B cell (primary cell): ENCODE results near the gene NR4A1.

Experiments
- CTCF ChIP-seq: fragments of 200-600 bp; IDR thresholded peaks from one replicate; pipeline ENCODE4 v1.8.0; 2022; ENCODE audit warnings: antibody characterized with exemption, mild to moderate bottlenecking
- EZH2 ChIP-seq: IDR thresholded peaks from 2 replicates; pipeline ENCODE4 v1.6.1; 2012; ENCODE audit warnings: borderline replicate concordance, low read depth, mild to moderate bottlenecking, moderate library complexity, low read length; ENCODE audit not compliant: insufficient read depth, poor library complexity, severe bottlenecking

- TF ChIP-seq CTCF (no peak), EZH2 (no peak)
These were observed 10.2 kb upstream of the NR4A1 start for GRCh38 chr12:52041035-52041434.
